B cell (primary cell): ENCODE results near the gene UBAC1. TPM values are rescaled to one million over a fixed set of nuclear protein-coding genes. Genes with fewer than 3 reads are reported as not detected.

Source experiments
- ATAC-seq: fragments of 200-7000 bp; cut with Tn5 transposase; one replicate; pipeline ENCODE4 v1.10.0; 2021; ENCODE audit warnings: low read depth, mild to moderate bottlenecking, moderate number of reproducible peaks, moderate library complexity
- CTCF ChIA-PET: fragments of 350-600 bp; sonication (Branson Sonifier 250); formaldehyde crosslinking; loops from one replicate; lab custom pipeline; 2021; ENCODE audit warnings: antibody characterized with exemption, inconsistent platforms; lab: Charles Lee
- POLR2A ChIA-PET: fragments of 350-600 bp; sonication (Branson Sonifier 250); formaldehyde crosslinking; loops from one replicate; lab custom pipeline; 2021; ENCODE audit warnings: antibody characterized with exemption; lab: Charles Lee
- DNase-seq: peaks from one replicate; pipeline ENCODE4 v3.0.0; 2013
- H2AFZ ChIP-seq: 2 replicates; pipeline ENCODE4 v1.6.1; 2012; ENCODE audit warnings: mild to moderate bottlenecking, low read depth, low read length; ENCODE audit not compliant: insufficient read depth, poor library complexity, severe bottlenecking
- H3K27ac ChIP-seq, 2 donors: 1 replicate in 1 of 2; 2 replicates in 1 of 2; pipeline ENCODE4 v1.5.1; 2012 to 2013; ENCODE audit warnings: low read length in 2 of 2, mild to moderate bottlenecking in 2 of 2, moderate library complexity in 1 of 2
- H3K27me3 ChIP-seq, 4 experiments: fragments of 200-600 bp in 1 of 4; sonication (generic) in 1 of 4; replicated peaks in 1 of 4; 1 replicate in 2 of 4; 2 replicates in 2 of 4; pipeline versions ENCODE4 v1.6.1 to v1.7.0; 2013 to 2016; ENCODE audit warnings: low read length in 3 of 4, mild to moderate bottlenecking in 2 of 4, mixed read lengths in 1 of 4, moderate library complexity in 1 of 4; ENCODE audit not compliant: insufficient read depth in 4 of 4, control insufficient read depth in 3 of 4; ENCODE audit errors: control extremely low read depth in 1 of 4
- H3K36me3 ChIP-seq, 2 experiments: replicated peaks in 1 of 2; 1 replicate in 1 of 2; 2 replicates in 1 of 2; pipeline versions ENCODE4 v1.6.1 to v1.7.1; 2013; ENCODE audit warnings: low read length in 1 of 2; ENCODE audit not compliant: insufficient read depth in 2 of 2, control insufficient read depth in 1 of 2; ENCODE audit errors: control extremely low read depth in 1 of 2, extremely low read depth in 1 of 2
- H3K4me1 ChIP-seq, 2 donors: fragments of 200-600 bp in 1 of 2; sonication (generic) in 1 of 2; 1 replicate in 1 of 2; 2 replicates in 1 of 2; pipeline versions ENCODE4 v1.5.1 to v1.6.1; 2013 to 2017; ENCODE audit warnings: low read length in 2 of 2; ENCODE audit not compliant: control insufficient read depth in 2 of 2, insufficient read depth in 2 of 2
- H3K4me2 ChIP-seq: replicated peaks from 2 replicates; pipeline ENCODE3; 2012; ENCODE audit warnings: mild to moderate bottlenecking, low read depth, low read length; ENCODE audit not compliant: poor library complexity, severe bottlenecking
- H3K4me3 ChIP-seq, 5 experiments: fragments of 200-600 bp in 1 of 5; sonication (generic) in 1 of 5; 1 replicate in 3 of 5; 2 replicates in 2 of 5; pipeline versions ENCODE4 v1.5.1 to v1.7.0; 2011 to 2016; ENCODE audit warnings: low read length in 4 of 5, mild to moderate bottlenecking in 4 of 5, low read depth in 2 of 5, control low read depth in 1 of 5, moderate library complexity in 1 of 5; ENCODE audit not compliant: insufficient read depth in 1 of 5; ENCODE audit errors: control extremely low read depth in 1 of 5, extremely low read depth in 1 of 5
- H3K79me2 ChIP-seq: fragments of 200-600 bp; sonication (generic); one replicate; pipeline ENCODE4 v1.6.0; 2016; ENCODE audit warnings: low read length; ENCODE audit not compliant: control insufficient read depth, insufficient read depth
- H3K9ac ChIP-seq: fragments of 200-600 bp; sonication (generic); 2 replicates; pipeline ENCODE4 v1.6.1; 2017; ENCODE audit warnings: mild to moderate bottlenecking, low read length, moderate library complexity
- H3K9me3 ChIP-seq, 3 donors: one replicate each; pipeline versions ENCODE4 v1.6.1 to v1.7.1; 2013; ENCODE audit warnings: low read length in 2 of 3; ENCODE audit not compliant: control insufficient read depth in 2 of 3, insufficient read depth in 1 of 3; ENCODE audit errors: control extremely low read depth in 1 of 3
- H4K20me1 ChIP-seq: 2 replicates; pipeline ENCODE4 v1.6.0; 2012; ENCODE audit warnings: mild to moderate bottlenecking, low read length; ENCODE audit not compliant: insufficient read depth, control insufficient read depth, poor library complexity, severe bottlenecking
- H3K27ac Mint-ChIP-seq: one replicate; pipeline ENCODE4 v1.8.0; 2021; ENCODE audit warnings: mixed read lengths
- H3K27me3 Mint-ChIP-seq: one replicate; pipeline ENCODE4 v1.8.0; 2021; ENCODE audit warnings: mixed read lengths
- H3K4me1 Mint-ChIP-seq: one replicate; pipeline ENCODE4 v1.8.0; 2021; ENCODE audit warnings: mixed read lengths
- H3K4me3 Mint-ChIP-seq: one replicate; pipeline ENCODE4 v1.8.0; 2021; ENCODE audit warnings: mixed read lengths
- H3K9me3 Mint-ChIP-seq: one replicate; pipeline ENCODE4 v1.8.0; 2022; ENCODE audit warnings: mixed read lengths; ENCODE audit not compliant: insufficient read depth
- EZH2 ChIP-seq: IDR thresholded peaks from 2 replicates; pipeline ENCODE4 v1.6.1; 2012; ENCODE audit warnings: borderline replicate concordance, low read depth, mild to moderate bottlenecking, moderate library complexity, low read length; ENCODE audit not compliant: insufficient read depth, poor library complexity, severe bottlenecking
- WGBS: methylation state at CpG from one replicate; pipeline ENCODE4 v1.1.5; 2013; ENCODE audit warnings: missing lambda C conversion rate; ENCODE audit not compliant: insufficient coverage; 5-methylcytosine and 5-hydroxymethylcytosine counted together
- intact Hi-C: fragments of 100-400 bp; cut with micrococcal nuclease; formaldehyde crosslinking; loops from one replicate; pipeline ENCODE4 v1.10.0; 2022
- polyA plus RNA-seq: library from polyadenylated mRNA; depleted of rRNA; stranded (reverse); fragments of >200 nt; gene quantifications from 2 replicates; pipeline ENCODE4 v1.2.3, GENCODE V29; 2012
- total RNA-seq, 2 donors: library from RNA; stranded (reverse); fragments of 120-200 nt in 1 of 2; gene quantifications; 1 replicate in 1 of 2; 2 replicates in 1 of 2; pipeline versions ENCODE4 v1.2.3 to v1.2.4, GENCODE V29; 2013 to 2022
- TF ChIP-seq, protein P1 (sequence below): fragments of 200-600 bp; IDR thresholded peaks from one replicate; pipeline ENCODE4 v1.8.0; 2022; ENCODE audit warnings: antibody characterized with exemption, mild to moderate bottlenecking

UBAC1 gene
- total and polyA plus RNA-seq, 2 donors (not counting 1 experiment from before 2014, with no cell fraction given), result 30.8 to 31.1 TPM

DNA sequence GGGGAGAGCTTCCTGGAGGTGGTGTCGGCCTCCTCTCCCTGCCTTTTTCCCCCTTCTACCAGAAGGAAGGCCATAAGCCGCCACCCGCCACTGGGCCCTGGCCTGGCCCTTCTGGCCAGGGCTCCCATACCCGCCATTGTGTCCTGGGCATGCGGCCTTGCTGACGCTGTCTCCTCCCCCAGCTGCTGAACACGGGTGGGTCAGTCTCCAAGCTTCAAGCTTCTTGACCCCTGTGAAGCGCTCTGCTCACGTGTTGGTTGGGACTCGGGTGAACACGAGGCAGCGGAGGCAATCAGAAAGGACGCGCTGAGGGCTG is 24.2 kb upstream of the UBAC1 start:
- H3K9me3 Mint-ChIP-seq, result no peaks in the 10 kb centered on the region
- no peak overlapping the region for H3K4me3 Mint-ChIP-seq
- peaks cover 0 to 4% (median 0%) of the 10 kb centered on the region in 3 donors for H3K9me3 ChIP-seq
- ChIA-PET POLR2A (no interaction called here), CTCF (no interaction called here)
- intact Hi-C loops, result no loop called here
- no peaks in the 10 kb centered on the region for H3K79me2 ChIP-seq
- no peak overlapping the region for H3K4me2 ChIP-seq
- peaks cover 3% of the 10 kb centered on the region for H3K27me3 Mint-ChIP-seq
- WGBS, result 95% methylated on average over 13 of the region's 14 CpGs
- H3K27me3 ChIP-seq, result peaks cover 0 to 42% (median 2%) of the 10 kb centered on the region in 4 experiments
- H3K4me1 ChIP-seq, result peaks cover 12 to 15% of the 10 kb centered on the region in 2 donors
- ATAC-seq, result no peak
- H3K27ac ChIP-seq, result no peak overlapping the region
- TF ChIP-seq EZH2, result no peak
- TF ChIP-seq, protein P1, sequence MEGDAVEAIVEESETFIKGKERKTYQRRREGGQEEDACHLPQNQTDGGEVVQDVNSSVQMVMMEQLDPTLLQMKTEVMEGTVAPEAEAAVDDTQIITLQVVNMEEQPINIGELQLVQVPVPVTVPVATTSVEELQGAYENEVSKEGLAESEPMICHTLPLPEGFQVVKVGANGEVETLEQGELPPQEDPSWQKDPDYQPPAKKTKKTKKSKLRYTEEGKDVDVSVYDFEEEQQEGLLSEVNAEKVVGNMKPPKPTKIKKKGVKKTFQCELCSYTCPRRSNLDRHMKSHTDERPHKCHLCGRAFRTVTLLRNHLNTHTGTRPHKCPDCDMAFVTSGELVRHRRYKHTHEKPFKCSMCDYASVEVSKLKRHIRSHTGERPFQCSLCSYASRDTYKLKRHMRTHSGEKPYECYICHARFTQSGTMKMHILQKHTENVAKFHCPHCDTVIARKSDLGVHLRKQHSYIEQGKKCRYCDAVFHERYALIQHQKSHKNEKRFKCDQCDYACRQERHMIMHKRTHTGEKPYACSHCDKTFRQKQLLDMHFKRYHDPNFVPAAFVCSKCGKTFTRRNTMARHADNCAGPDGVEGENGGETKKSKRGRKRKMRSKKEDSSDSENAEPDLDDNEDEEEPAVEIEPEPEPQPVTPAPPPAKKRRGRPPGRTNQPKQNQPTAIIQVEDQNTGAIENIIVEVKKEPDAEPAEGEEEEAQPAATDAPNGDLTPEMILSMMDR, result no peak
- no peak overlapping the region for H3K9ac ChIP-seq
- no peak overlapping the region for H3K4me3 ChIP-seq
- no peak for DNase-seq
- H4K20me1 ChIP-seq, result no peaks in the 10 kb centered on the region
- H3K27ac Mint-ChIP-seq, result no peak overlapping the region
- H3K36me3 ChIP-seq, result no peaks in the 10 kb centered on the region
- H2AFZ ChIP-seq, result no peak overlapping the region
- H3K4me1 Mint-ChIP-seq, result peaks cover 12% of the 10 kb centered on the region

DNA sequence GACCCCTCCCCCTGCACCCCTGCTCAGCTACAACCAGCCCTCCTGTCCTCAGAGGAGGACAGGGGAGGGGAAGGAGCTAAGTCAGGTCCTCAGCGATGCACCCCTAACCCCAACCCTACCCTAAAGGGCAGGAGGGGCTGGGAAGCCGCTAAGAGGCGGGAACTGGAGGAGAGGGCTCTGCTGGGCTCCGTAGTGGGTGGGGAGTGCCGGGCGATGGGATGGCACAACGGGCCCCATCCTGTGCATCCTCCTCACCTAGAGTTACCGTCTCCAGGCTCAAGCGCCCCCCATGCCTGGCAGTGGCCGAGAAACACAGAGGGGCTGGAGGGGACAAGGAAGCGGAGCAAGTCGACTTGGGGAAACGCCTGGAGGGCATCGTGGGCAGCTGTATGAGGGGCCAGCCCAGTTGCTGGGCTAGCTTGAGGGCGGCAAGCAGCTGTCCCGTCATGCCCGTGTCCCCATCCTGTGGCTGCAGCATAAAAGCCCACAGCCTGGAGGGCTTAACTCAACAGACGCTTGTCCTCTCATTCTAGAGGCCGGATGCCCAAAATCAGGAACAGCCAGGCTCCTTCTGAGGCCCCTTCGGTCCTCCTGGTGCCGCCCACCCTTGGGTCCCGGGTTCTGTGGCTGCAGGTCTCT is 23.0 kb upstream of the UBAC1 start:
- no peak overlapping the region for H3K9ac ChIP-seq
- H3K4me1 Mint-ChIP-seq, result peaks cover 4% of the 10 kb centered on the region
- ChIA-PET CTCF (no interaction called here), POLR2A (no interaction called here)
- TF ChIP-seq EZH2, result no peak
- TF ChIP-seq, protein P1, result no peak
- H2AFZ ChIP-seq, result no peak overlapping the region
- ATAC-seq, result no peak
- H3K36me3 ChIP-seq, result no peaks in the 10 kb centered on the region
- intact Hi-C loops, result no loop called here
- no peak for DNase-seq
- no peak overlapping the region for H3K4me3 ChIP-seq
- H3K27me3 Mint-ChIP-seq, result peaks cover 6% of the 10 kb centered on the region
- H3K4me3 Mint-ChIP-seq, result no peak overlapping the region
- 80% methylated on average over 19 of the region's 22 CpGs for WGBS
- H3K9me3 ChIP-seq, result peaks cover 0 to 4% (median 0%) of the 10 kb centered on the region in 3 donors
- no peak overlapping the region for H3K27ac ChIP-seq
- H3K9me3 Mint-ChIP-seq, result no peaks in the 10 kb centered on the region
- H3K79me2 ChIP-seq, result no peaks in the 10 kb centered on the region
- H4K20me1 ChIP-seq, result no peaks in the 10 kb centered on the region
- H3K27ac Mint-ChIP-seq, result no peak overlapping the region
- H3K4me2 ChIP-seq, result no peak overlapping the region
- H3K4me1 ChIP-seq, result peaks cover 5 to 9% of the 10 kb centered on the region in 2 donors
- H3K27me3 ChIP-seq, result peaks cover 0 to 38% (median 0%) of the 10 kb centered on the region in 4 experiments
